A673 (cell line): ENCODE measurements around the gene SDC4. TPM values are rescaled to one million over a fixed set of nuclear protein-coding genes. Genes with fewer than 3 reads are reported as not detected.

Experiments used
- BruUV-seq: library from RNA; stranded (reverse); fragments of 400-500 nt; replicated peaks from 2 replicates; lab custom pipeline; 2021; lab: Mats Ljungman, UMichigan
- CTCF ChIA-PET: fragments of 300-600 bp; sonication (Branson Sonifier 250); formaldehyde crosslinking; loops from one replicate; lab custom pipeline; 2022; ENCODE audit warnings: antibody characterized with exemption; lab: Charles Lee
- POLR2A ChIA-PET: fragments of 300-600 bp; sonication (Branson Sonifier 250); formaldehyde crosslinking; loops from one replicate; lab custom pipeline; 2022; ENCODE audit warnings: antibody characterized with exemption; ENCODE audit not compliant: low non-redundant PET; lab: Charles Lee
- DNase-seq: peaks from one replicate; pipeline ENCODE4 v3.0.0-alpha.2; 2015; ENCODE audit warnings: low spot score
- H3K27ac ChIP-seq: fragments of 200-600 bp; sonication (generic); 2 replicates; pipeline ENCODE4 v1.5.1; 2016; ENCODE audit warnings: mixed run types, low read depth, mild to moderate bottlenecking, mixed read lengths, antibody characterized with exemption, low read length; ENCODE audit not compliant: poor library complexity, severe bottlenecking
- H3K27me3 ChIP-seq: fragments of 200-600 bp; sonication (generic); replicated peaks from 2 replicates; pipeline ENCODE4 v1.6.1; 2017; ENCODE audit warnings: mixed run types, low read depth, mild to moderate bottlenecking, mixed read lengths, antibody characterized with exemption, low read length; ENCODE audit not compliant: insufficient read depth, poor library complexity
- H3K36me3 ChIP-seq: fragments of 200-600 bp; sonication (generic); 2 replicates; pipeline ENCODE4 v1.6.1; 2016; ENCODE audit warnings: mixed run types, mild to moderate bottlenecking, mixed read lengths, antibody characterized with exemption, low read length; ENCODE audit not compliant: insufficient read depth, poor library complexity, severe bottlenecking
- H3K4me1 ChIP-seq: fragments of 200-600 bp; sonication (generic); 2 replicates; pipeline ENCODE4 v1.6.1; 2017; ENCODE audit warnings: mixed run types, mild to moderate bottlenecking, mixed read lengths, antibody characterized with exemption, low read length; ENCODE audit not compliant: insufficient read depth, poor library complexity, severe bottlenecking
- H3K4me3 ChIP-seq: fragments of 200-600 bp; sonication (generic); 2 replicates; pipeline ENCODE4 v1.5.1; 2016; ENCODE audit warnings: low read depth, mixed run types, mild to moderate bottlenecking, mixed read lengths, low read length; ENCODE audit not compliant: poor library complexity, severe bottlenecking
- H3K9me3 ChIP-seq: fragments of 200-600 bp; sonication (generic); 2 replicates; pipeline ENCODE4 v1.6.1; 2016; ENCODE audit warnings: mixed run types, low read depth, mild to moderate bottlenecking, mixed read lengths, antibody characterized with exemption, low read length; ENCODE audit not compliant: poor library complexity, severe bottlenecking
- CTCF ChIP-seq: fragments of 300-800, 200-600 bp; sonication (generic); conservative IDR thresholded peaks from 2 replicates; pipeline ENCODE4 v1.5.1; 2017; ENCODE audit warnings: low read depth, mild to moderate bottlenecking, antibody characterized with exemption, low read length, moderate library complexity, mixed read lengths
- EZH2 ChIP-seq: fragments of 200-600 bp; sonication (generic); IDR thresholded peaks from 2 replicates; pipeline ENCODE4 v1.6.1; 2017; ENCODE audit warnings: borderline replicate concordance, low read depth, mild to moderate bottlenecking, mixed read lengths, antibody characterized with exemption, low read length; ENCODE audit not compliant: poor library complexity, severe bottlenecking
- intact Hi-C: fragments of 100-400 bp; cut with micrococcal nuclease; formaldehyde crosslinking; loops from one replicate; pipeline ENCODE4 v1.10.0; 2022; ENCODE audit not compliant: unreplicated experiment
- total RNA-seq: library from RNA; stranded (reverse); gene quantifications from 2 replicates; pipeline ENCODE4 v1.2.3, GENCODE V29; 2021

SDC4 gene
- total RNA-seq, 1 experiment from 2014 or later: 16.3 TPM

DNA sequence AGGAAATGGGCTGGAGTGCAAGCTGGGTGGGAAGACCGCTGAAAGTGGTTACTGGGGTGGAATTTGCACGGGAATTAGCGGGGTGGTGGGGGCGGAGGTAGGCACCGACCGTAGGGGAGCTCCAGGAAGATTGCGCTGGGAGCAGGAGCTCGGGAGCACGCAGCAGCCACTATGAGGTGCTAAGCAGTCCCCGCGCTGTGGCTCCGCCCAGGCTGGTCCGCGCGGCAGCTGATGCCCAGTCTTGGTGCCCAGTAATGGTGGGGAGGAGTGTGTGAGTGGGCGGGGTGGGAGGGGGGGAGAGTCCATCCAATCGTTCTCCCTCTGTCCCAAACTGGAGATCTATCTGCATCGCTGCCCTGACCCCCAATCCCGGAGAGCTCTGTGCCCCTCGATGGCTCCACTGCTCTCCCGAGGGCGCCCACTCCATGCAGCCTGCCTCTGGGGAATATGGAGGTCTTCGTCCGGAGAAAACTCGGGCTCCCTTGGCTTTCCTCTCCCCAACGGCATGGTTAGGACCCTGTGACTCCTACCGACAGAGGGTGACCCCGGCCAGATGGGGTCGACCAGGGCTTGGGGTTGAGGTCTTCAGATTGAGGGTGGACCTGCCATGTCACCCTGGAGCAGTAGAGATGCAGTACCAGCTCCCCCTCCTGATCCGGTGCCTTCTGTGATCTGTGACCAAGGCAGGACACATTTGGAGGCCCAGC lies 24.6 kb upstream of the SDC4 start:
- peak; percentile 55 for DNase-seq
- ChIA-PET CTCF (interaction anchor here (0.5 to 3.9 kb wide), 9 partner anchors 8 to 113 kb away, joined by 3 to 63 read pairs (median 7); partner anchors contain the start of genes PIGT and SYS1), POLR2A (no interaction called here)

DNA sequence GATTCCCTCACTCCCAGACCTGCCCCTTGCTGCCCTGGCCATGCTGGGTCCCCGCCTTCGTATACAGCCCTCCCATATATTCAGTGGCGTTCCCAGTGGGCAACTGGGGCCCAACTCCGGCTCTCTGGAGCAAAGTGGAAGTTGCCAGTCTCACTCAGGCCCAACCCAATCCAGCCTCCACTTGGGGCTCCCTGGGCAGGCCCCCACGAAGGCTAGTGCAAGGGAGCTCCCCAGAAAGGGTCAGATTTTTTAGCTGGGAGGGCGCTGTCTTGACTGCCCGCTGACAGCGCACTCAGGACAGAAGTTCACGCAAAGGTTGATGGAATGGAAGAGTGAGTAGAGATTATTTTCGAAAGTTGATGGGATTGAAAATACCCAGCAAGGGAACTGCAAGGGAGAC lies 24.0 kb upstream of the SDC4 start:
- no peak overlapping the region for H3K27ac ChIP-seq
- H3K9me3 ChIP-seq: no peaks in the 10 kb centered on the region
- BruUV-seq: no TSS peak
- H3K4me3 ChIP-seq: no peak overlapping the region
- CTCF ChIA-PET: interaction anchor here (0.6 to 3.9 kb wide), 4 partner anchors 9 to 113 kb away, joined by 3 to 63 read pairs (median 14); partner anchors contain the start of gene SYS1
- H3K4me1 ChIP-seq: no peaks in the 10 kb centered on the region
- H3K36me3 ChIP-seq: peaks cover 8% of the 10 kb centered on the region
- intact Hi-C loops: no loop called here
- TF ChIP-seq EZH2 (no peak), CTCF (no peak)
- POLR2A ChIA-PET: no interaction called here
- no peaks in the 10 kb centered on the region for H3K27me3 ChIP-seq
- no peak for DNase-seq

More for the DNA sequence above, 24.6 kb upstream of the SDC4 start:
- H3K27me3 ChIP-seq: no peaks in the 10 kb centered on the region
- TF ChIP-seq EZH2: no peak
- TF ChIP-seq CTCF: no peak
- H3K9me3 ChIP-seq: no peaks in the 10 kb centered on the region
- peak overlapping the region; percentile 52 for H3K4me3 ChIP-seq
- H3K4me1 ChIP-seq: no peaks in the 10 kb centered on the region
- no peak overlapping the region for H3K27ac ChIP-seq
- no TSS peak for BruUV-seq
- H3K36me3 ChIP-seq: peaks cover 3% of the 10 kb centered on the region
- intact Hi-C loops: no loop called here

GRCh38 chr20:45370571-45371160 lies 22.4 kb upstream of the SDC4 start:
- no peak for TF ChIP-seq CTCF
- intact Hi-C loops: no loop called here
- Histone ChIP-seq H3K4me1 (no peaks in the 10 kb centered on the region), H3K27me3 (no peaks in the 10 kb centered on the region), H3K36me3 (peaks cover 14% of the 10 kb centered on the region), H3K4me3 (no peak overlapping the region), H3K9me3 (no peaks in the 10 kb centered on the region), H3K27ac (no peak overlapping the region)
- BruUV-seq: no TSS peak
- POLR2A ChIA-PET: no interaction called here
- no peak for DNase-seq
- CTCF ChIA-PET: no interaction called here
